HepG2 (cell line): ENCODE measurements around the gene GLTPD2. TPM values are rescaled to one million over a fixed set of nuclear protein-coding genes. Genes with fewer than 3 reads are reported as not detected.
A peak's percentile ranks its signal among the peaks of the same experiment; 100 is the strongest.

Experiments
- ATRX ChIP-seq: sonication (generic); formaldehyde crosslinking; IDR thresholded peaks from 2 replicates; pipeline ENCODE4 v1.4.0; 2020; ENCODE audit warnings: missing genetic modification reagents, borderline replicate concordance
- KLF16 ChIP-seq, 2 experiments: sonication (generic) in 1 of 2; formaldehyde crosslinking in 1 of 2; IDR thresholded peaks; 2 replicates each; pipeline versions ENCODE4 v1.6.1 to v1.8.0; 2016 to 2023; ENCODE audit warnings: missing genetic modification reagents in 2 of 2, missing compliant biosample characterization in 1 of 2
- PAX8 ChIP-seq: sonication (generic); formaldehyde crosslinking; IDR thresholded peaks from 2 replicates; pipeline ENCODE4 v1.8.0; 2022; ENCODE audit warnings: mild to moderate bottlenecking, missing genetic modification reagents, borderline replicate concordance
- PREB ChIP-seq: sonication (generic); formaldehyde crosslinking; IDR thresholded peaks from 2 replicates; pipeline ENCODE4 v1.4.0; 2020; ENCODE audit warnings: missing genetic modification reagents
- REPIN1 ChIP-seq: sonication (generic); formaldehyde crosslinking; IDR thresholded peaks from 2 replicates; pipeline ENCODE4 v1.8.0; 2022; ENCODE audit warnings: missing genetic modification reagents, low read depth, mild to moderate bottlenecking, borderline replicate concordance
- SRSF9 ChIP-seq: fragments of 200-400 bp; formaldehyde crosslinking; IDR thresholded peaks from 2 replicates; pipeline ENCODE4 v1.6.1; 2018; ENCODE audit warnings: borderline replicate concordance, mild to moderate bottlenecking, low read depth, low read length; ENCODE audit not compliant: insufficient read depth, poor library complexity, severe bottlenecking
- TERF1 ChIP-seq: sonication (generic); formaldehyde crosslinking; IDR thresholded peaks from 2 replicates; pipeline ENCODE4 v1.8.0; 2022; ENCODE audit warnings: mild to moderate bottlenecking, missing genetic modification reagents, moderate library complexity
- ZBTB14 ChIP-seq: sonication (generic); formaldehyde crosslinking; IDR thresholded peaks from 2 replicates; pipeline ENCODE4 v1.4.0; 2020; ENCODE audit warnings: missing genetic modification reagents
- ZBTB21 ChIP-seq: sonication (generic); formaldehyde crosslinking; IDR thresholded peaks from 2 replicates; pipeline ENCODE4 v1.4.0; 2020; ENCODE audit warnings: missing genetic modification reagents
- ZBTB7A ChIP-seq: sonication (generic); formaldehyde crosslinking; IDR thresholded peaks from 2 replicates; pipeline ENCODE4 v1.8.0; 2022; ENCODE audit warnings: mild to moderate bottlenecking, missing genetic modification reagents
- ZNF101 ChIP-seq: sonication (generic); formaldehyde crosslinking; IDR thresholded peaks from 2 replicates; pipeline ENCODE4 v1.4.0; 2020; ENCODE audit warnings: mild to moderate bottlenecking, low read depth, missing genetic modification reagents, borderline replicate concordance
- ZNF235 ChIP-seq: sonication (generic); formaldehyde crosslinking; IDR thresholded peaks from 2 replicates; pipeline ENCODE4 v1.8.1; 2023; ENCODE audit warnings: mild to moderate bottlenecking, missing genetic modification reagents, borderline replicate concordance
- ZNF468 ChIP-seq: sonication (generic); formaldehyde crosslinking; IDR thresholded peaks from 2 replicates; pipeline ENCODE4 v1.8.0; 2022; ENCODE audit warnings: mild to moderate bottlenecking, moderate library complexity, missing genetic modification reagents
- ZNF883 ChIP-seq: sonication (generic); formaldehyde crosslinking; IDR thresholded peaks from 2 replicates; pipeline ENCODE4 v1.5.1; 2020; ENCODE audit warnings: mild to moderate bottlenecking, missing genetic modification reagents; ENCODE audit errors: not compliant biosample characterization
- polyA plus RNA-seq, 8 experiments: library from polyadenylated mRNA; depleted of rRNA in 3 of 8; stranded (reverse) in 7 of 8; unstranded in 1 of 8; fragments of >200 nt; fragmentation: Illumina TruSeq in 4 of 8; extraction: Trizol in 4 of 8; gene quantifications; 2 replicates each; pipeline versions ENCODE4 v1.2.1 to v1.2.3, GENCODE V29; 2011 to 2016; ENCODE audit warnings: low read depth in 4 of 8, missing spikeins in 1 of 8, mixed read lengths in 1 of 8; ENCODE audit not compliant: insufficient read depth in 1 of 8
- total RNA-seq, 5 experiments: library from RNA; depleted of rRNA; stranded (reverse); fragments of >200 nt; fragmentation: Illumina TruSeq; extraction: Trizol; gene quantifications; 2 replicates each; pipeline ENCODE4 v1.2.3, GENCODE V29; 2016; ENCODE audit warnings: low read depth in 1 of 5

The GLTPD2 gene
- total and polyA plus RNA-seq, 2 of the 13 experiments (the other 11 are each of a cell fraction or from before 2014, with no cell fraction given), result 7.5 to 12.9 TPM

DNA sequence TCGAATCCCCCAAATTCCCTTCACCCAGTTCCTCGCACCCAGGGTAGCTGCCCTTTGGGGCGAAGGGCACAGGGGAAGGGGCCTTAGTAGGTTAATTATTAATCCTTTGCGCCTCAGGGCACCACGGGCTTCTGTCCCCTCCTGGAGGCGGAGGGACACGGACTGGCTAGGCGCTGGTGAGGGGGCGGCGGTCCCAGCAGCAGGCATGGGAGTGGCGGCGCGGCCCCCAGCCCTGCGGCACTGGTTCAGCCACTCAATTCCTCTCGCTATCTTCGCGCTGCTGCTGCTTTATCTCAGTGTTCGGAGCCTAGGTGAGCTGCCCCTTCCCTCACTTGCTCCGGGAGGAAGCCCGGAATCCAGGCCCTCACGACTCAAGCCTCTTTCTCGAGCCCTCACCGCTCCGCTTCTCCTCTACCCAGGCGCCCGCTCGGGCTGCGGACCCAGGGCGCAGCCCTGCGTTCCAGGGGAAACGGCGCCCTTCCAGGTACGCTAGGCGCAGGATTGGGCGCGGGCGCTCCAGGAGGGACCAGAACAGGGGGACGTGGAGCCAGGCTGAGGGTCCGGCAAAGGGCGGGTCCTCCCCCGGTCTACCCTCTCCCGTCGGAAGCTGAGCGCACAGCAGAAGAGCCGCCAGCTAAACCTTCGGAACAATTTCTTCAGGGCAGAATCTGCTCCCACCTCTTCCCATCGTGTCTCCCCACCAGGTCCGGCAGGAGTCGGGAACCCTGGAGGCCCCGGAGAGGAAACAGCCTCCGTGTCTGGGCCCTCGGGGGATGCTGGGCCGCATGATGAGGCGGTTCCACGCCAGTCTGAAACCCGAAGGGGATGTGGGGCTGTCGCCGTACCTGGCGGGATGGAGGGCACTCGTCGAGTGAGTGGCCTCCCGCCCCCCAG is at the start of gene GLTPD2 (continued):
- TF ChIP-seq ZNF468 (CRISPR knock-in tag) (0 out of 2 replicates have a peak, but pooled peaks have one; percentile 16), KLF16 (CRISPR knock-in tag; IDR thresholded peaks at IDR 0.05) (peak; percentile 25 to 65; a peak in 2 of 4 replicates), PAX8 (CRISPR knock-in tag) (no peak), TERF1 (no peak), PREB (CRISPR knock-in tag) (no peak), ZNF101 (CRISPR knock-in tag) (no peak), ZNF235 (CRISPR knock-in tag) (no peak), REPIN1 (CRISPR knock-in tag) (no peak; the same call in none of the 2 replicates), ZNF883 (CRISPR knock-in tag) (no peak), ZBTB14 (CRISPR knock-in tag) (no peak), ATRX (CRISPR knock-in tag) (no peak), SRSF9 (no peak), ZBTB7A (CRISPR knock-in tag) (peak; percentile 49; the same call in 1 of the 2 replicates), ZBTB21 (CRISPR knock-in tag) (no peak)
